ENCODE measurements around the gene ECI2.

GRCh38 chr6:4102687-4103244, 32.6 kb downstream of the ECI2 start:
- TF ChIP-seq CTCF (IDR thresholded peaks at IDR 0.05) = no peak
- no peak for TF ChIP-seq POLR2A (IDR thresholded peaks at IDR 0.05)

Data from transverse colon (tissue), 3 donors.